GM23248 (cell line): ENCODE results near the gene NT5C. TPM values are rescaled to one million over a fixed set of nuclear protein-coding genes. Genes with fewer than 3 reads are reported as not detected.
A peak's percentile ranks its signal among the peaks of the same experiment; 100 is the strongest.

Source experiments
- DNase-seq: peaks from one replicate; pipeline ENCODE4 v3.0.0-alpha.2; 2015
- H2AFZ ChIP-seq: fragments of 200-600 bp; sonication (generic); 2 replicates; pipeline ENCODE4 v1.6.1; 2016; ENCODE audit warnings: antibody characterized with exemption
- H3F3A ChIP-seq: fragments of 200-600 bp; sonication (generic); 2 replicates; pipeline ENCODE4 v1.6.1; 2016; ENCODE audit warnings: mild to moderate bottlenecking, antibody characterized with exemption, mixed run types; ENCODE audit not compliant: insufficient read depth
- H3K27ac ChIP-seq: fragments of 200-600 bp; sonication (generic); 2 replicates; pipeline ENCODE4 v1.5.1; 2016; ENCODE audit warnings: mild to moderate bottlenecking
- H3K27me3 ChIP-seq: fragments of 200-600 bp; sonication (generic); replicated peaks from 2 replicates; pipeline ENCODE4 v1.6.1; 2016; ENCODE audit warnings: mild to moderate bottlenecking; ENCODE audit not compliant: insufficient read depth
- H3K36me3 ChIP-seq: fragments of 200-600 bp; sonication (generic); 2 replicates; pipeline ENCODE4 v1.6.1; 2016; ENCODE audit warnings: low read depth, mild to moderate bottlenecking
- H3K4me1 ChIP-seq: fragments of 200-600 bp; sonication (generic); 2 replicates; pipeline ENCODE4 v1.6.1; 2016; ENCODE audit warnings: mild to moderate bottlenecking; ENCODE audit not compliant: insufficient read depth
- H3K4me2 ChIP-seq: fragments of 200-600 bp; sonication (generic); one replicate; pipeline ENCODE4 v1.6.1; 2016; ENCODE audit warnings: mild to moderate bottlenecking; ENCODE audit not compliant: unreplicated experiment
- H3K4me3 ChIP-seq: fragments of 200-600 bp; sonication (generic); 2 replicates; pipeline ENCODE4 v1.5.1; 2016; ENCODE audit warnings: mild to moderate bottlenecking
- H3K79me2 ChIP-seq: fragments of 200-600 bp; sonication (generic); 2 replicates; pipeline ENCODE4 v1.6.1; 2016; ENCODE audit warnings: mild to moderate bottlenecking; ENCODE audit not compliant: insufficient read depth
- H3K9ac ChIP-seq: fragments of 200-600 bp; sonication (generic); 2 replicates; pipeline ENCODE4 v1.6.1; 2016; ENCODE audit warnings: mild to moderate bottlenecking
- H3K9me2 ChIP-seq: fragments of 200-600 bp; sonication (generic); 2 replicates; pipeline ENCODE4 v1.6.1; 2016; ENCODE audit warnings: mixed run types, mild to moderate bottlenecking, moderate library complexity; ENCODE audit not compliant: insufficient read depth
- H3K9me3 ChIP-seq: fragments of 200-600 bp; sonication (generic); one replicate; pipeline ENCODE4 v1.6.1; 2017; ENCODE audit warnings: low read depth
- H4K20me1 ChIP-seq: fragments of 200-600 bp; sonication (generic); 2 replicates; pipeline ENCODE4 v1.6.0; 2016; ENCODE audit not compliant: insufficient read depth
- EZH2 ChIP-seq: fragments of 200-600 bp; sonication (generic); IDR thresholded peaks from 2 replicates; pipeline ENCODE4 v1.6.1; 2018; ENCODE audit warnings: antibody characterized with exemption, mild to moderate bottlenecking; ENCODE audit not compliant: insufficient read depth, poor library complexity, severe bottlenecking
- EZH2phosphoT487 ChIP-seq: fragments of 200-600 bp; sonication (generic); IDR thresholded peaks from 2 replicates; pipeline ENCODE4 v1.6.1; 2018; ENCODE audit warnings: antibody characterized with exemption, moderate library complexity, mild to moderate bottlenecking, low read depth; ENCODE audit not compliant: insufficient read depth
- WGBS, 2 experiments: methylation state at CpG; one replicate each; pipeline ENCODE4 v1.1.6; 2015 to 2017; ENCODE audit warnings: low lambda C conversion rate in 2 of 2, low coverage in 1 of 2; ENCODE audit errors: missing lambda C conversion rate in 2 of 2; 5-methylcytosine and 5-hydroxymethylcytosine counted together
- in situ Hi-C: fragments of 300-500 bp; cut with MboI; formaldehyde crosslinking; loops from 2 replicates; pipeline ENCODE4 v1.15.0; 2020
- polyA plus RNA-seq: library from polyadenylated mRNA; unstranded; fragments of >200 nt; fragmentation: Nextera tagmentation; extraction: Ambion mirVana; gene quantifications from 2 replicates; pipeline ENCODE4 v1.2.1, GENCODE V29; 2016
- total RNA-seq: library from RNA; depleted of rRNA; stranded (reverse); fragments of >200 nt; shearing (Covaris generic); gene quantifications from 2 replicates; pipeline ENCODE4 v1.2.3, GENCODE V29; 2014

Gene NT5C
- total and polyA plus RNA-seq, 2 experiments from 2014 or later = 60.8 to 66.5 TPM

GRCh38 chr17:75108193-75108592 is 23.3 kb downstream of the NT5C start:
- Histone ChIP-seq H3K9ac (no peak overlapping the region), H3K27me3 (no peaks in the 10 kb centered on the region), H3K27ac (no peak overlapping the region), H3K9me3 (no peaks in the 10 kb centered on the region), H3K4me3 (no peak overlapping the region), H3K4me2 (no peak overlapping the region), H2AFZ (no peak overlapping the region), H3K9me2 (no peaks in the 10 kb centered on the region), H3K79me2 (peaks cover 11% of the 10 kb centered on the region; the same call in 1 of the 2 replicates), H3F3A (peaks cover 5% of the 10 kb centered on the region; the same call in 1 of the 2 replicates), H4K20me1 (no peaks in the 10 kb centered on the region), H3K4me1 (no peaks in the 10 kb centered on the region), H3K36me3 (no peaks in the 10 kb centered on the region)
- 80 to 88% methylated on average over 2 of the region's 2 CpGs for WGBS, 2 experiments
- no peak for TF ChIP-seq EZH2
- TF ChIP-seq EZH2phosphoT487 = no peak
- DNase-seq = no peak
- in situ Hi-C loops = no loop called here

GRCh38 chr17:75105126-75106080 is 26.1 kb downstream of the NT5C start:
- Histone ChIP-seq H3K4me3 (no peak overlapping the region), H3K4me2 (no peak overlapping the region), H3K36me3 (no peaks in the 10 kb centered on the region), H2AFZ (no peak overlapping the region), H3K79me2 (0 out of 2 replicates have a peak, but pooled peaks cover under 1% of the 10 kb centered on the region), H3K27me3 (no peaks in the 10 kb centered on the region), H3F3A (peaks cover 5% of the 10 kb centered on the region; the same call in 1 of the 2 replicates), H3K9me2 (no peaks in the 10 kb centered on the region), H4K20me1 (no peaks in the 10 kb centered on the region), H3K9ac (no peak overlapping the region), H3K4me1 (no peaks in the 10 kb centered on the region), H3K27ac (no peak overlapping the region), H3K9me3 (no peaks in the 10 kb centered on the region)
- in situ Hi-C loops = no loop called here
- TF ChIP-seq EZH2 (no peak), EZH2phosphoT487 (no peak)
- WGBS, 2 experiments = 66% methylated on average over 20 of the region's 20 CpGs
- DNase-seq = peak; percentile 63

GRCh38 chr17:75103601-75104554 is 27.7 kb downstream of the NT5C start:
- no peak for DNase-seq
- H3K9me3 ChIP-seq = no peaks in the 10 kb centered on the region
- H3K9me2 ChIP-seq = no peaks in the 10 kb centered on the region
- WGBS, 2 experiments = 73 to 76% methylated on average over 14 of the region's 14 CpGs
- H4K20me1 ChIP-seq = no peaks in the 10 kb centered on the region
- H3K4me2 ChIP-seq = no peak overlapping the region
- H3K4me3 ChIP-seq = no peak overlapping the region
- H3K4me1 ChIP-seq = no peaks in the 10 kb centered on the region
- TF ChIP-seq EZH2phosphoT487 (no peak), EZH2 (no peak)
- H2AFZ ChIP-seq = no peak overlapping the region
- H3K79me2 ChIP-seq = no peaks in the 10 kb centered on the region
- no peaks in the 10 kb centered on the region for H3K27me3 ChIP-seq
- in situ Hi-C loops = no loop called here
- H3K27ac ChIP-seq = no peak overlapping the region
- H3K9ac ChIP-seq = no peak overlapping the region
- H3K36me3 ChIP-seq = no peaks in the 10 kb centered on the region
- peaks cover 5% of the 10 kb centered on the region; the same call in 1 of the 2 replicates for H3F3A ChIP-seq

GRCh38 chr17:75102385-75102821 is 29.1 kb downstream of the NT5C start:
- H3K9me2 ChIP-seq = no peaks in the 10 kb centered on the region
- TF ChIP-seq EZH2 (no peak), EZH2phosphoT487 (no peak)
- no peak overlapping the region for H2AFZ ChIP-seq
- H3K27ac ChIP-seq = no peak overlapping the region
- no peak overlapping the region for H3K4me2 ChIP-seq
- H3K36me3 ChIP-seq = no peaks in the 10 kb centered on the region
- DNase-seq = no peak
- no peaks in the 10 kb centered on the region for H3K79me2 ChIP-seq
- H3K9ac ChIP-seq = no peak overlapping the region
- in situ Hi-C loops = no loop called here
- no peaks in the 10 kb centered on the region for H3K27me3 ChIP-seq
- no peaks in the 10 kb centered on the region for H4K20me1 ChIP-seq
- no peaks in the 10 kb centered on the region for H3F3A ChIP-seq
- H3K4me1 ChIP-seq = no peaks in the 10 kb centered on the region
- no peak overlapping the region for H3K4me3 ChIP-seq
- 44% methylated on average over 12 of the region's 12 CpGs for WGBS, 2 experiments
- no peaks in the 10 kb centered on the region for H3K9me3 ChIP-seq
